ENCODE data around the gene ARHGAP31.
"Not testable (repeated sequence)": the region's sequence is repeated elsewhere in the genome, so short reads cannot be mapped to it uniquely, and the experiment has no call there.

ARHGAP31 gene

DNA sequence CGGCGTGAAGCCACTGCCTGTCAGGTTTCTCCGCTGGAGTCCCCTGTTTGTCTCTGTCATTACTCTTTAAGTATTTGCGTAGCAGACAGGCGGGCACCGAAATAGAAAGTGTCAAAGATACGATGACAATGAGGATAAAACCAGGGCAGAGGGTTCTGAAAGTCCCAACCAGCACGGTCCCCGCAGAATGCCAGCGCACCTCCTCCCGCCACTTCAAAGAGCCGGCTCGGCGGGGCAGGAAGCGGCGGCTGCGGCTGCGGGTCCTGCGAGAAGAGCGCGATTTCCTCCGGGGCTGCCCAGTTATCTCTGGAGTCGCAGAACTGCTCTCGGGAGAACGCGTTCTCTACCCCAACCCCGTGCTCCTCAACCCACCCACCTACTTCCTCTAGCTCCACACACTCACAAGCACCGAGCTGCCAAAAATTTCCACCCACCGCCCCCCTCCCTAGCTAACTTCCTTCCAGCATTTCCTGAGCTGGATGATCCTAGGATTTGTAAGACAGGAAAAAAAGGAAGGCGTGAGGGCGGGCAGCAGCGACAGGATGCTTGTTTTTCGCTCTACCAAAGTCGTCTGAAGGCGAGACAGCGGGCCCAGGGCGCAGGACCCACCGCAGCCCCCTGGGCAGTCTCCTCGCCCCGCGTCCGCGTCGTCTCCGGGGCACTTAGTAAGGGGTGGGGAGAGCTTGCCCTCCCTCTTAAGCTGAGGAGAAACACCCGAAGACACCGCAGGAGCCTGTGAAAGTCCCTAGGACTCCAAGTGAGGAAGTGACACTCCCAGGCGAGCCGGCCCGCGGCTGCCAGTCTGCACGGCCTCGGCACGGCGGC is at the start of gene ARHGAP31:
Gene ARHGAP31 (plus strand): TSS at position 513 of the 825 bp plus-strand sequence. CDS start 522 bp downstream, outside the sequence.
- peak; percentile 65 for DNase-seq (ENCODE audit: low read depth, low spot score)

GRCh38 chr3:119245778-119246177 is 48.4 kb upstream of the ARHGAP31 start:
- DNase-seq (ENCODE audit: low read depth, low spot score): no peak

DNA sequence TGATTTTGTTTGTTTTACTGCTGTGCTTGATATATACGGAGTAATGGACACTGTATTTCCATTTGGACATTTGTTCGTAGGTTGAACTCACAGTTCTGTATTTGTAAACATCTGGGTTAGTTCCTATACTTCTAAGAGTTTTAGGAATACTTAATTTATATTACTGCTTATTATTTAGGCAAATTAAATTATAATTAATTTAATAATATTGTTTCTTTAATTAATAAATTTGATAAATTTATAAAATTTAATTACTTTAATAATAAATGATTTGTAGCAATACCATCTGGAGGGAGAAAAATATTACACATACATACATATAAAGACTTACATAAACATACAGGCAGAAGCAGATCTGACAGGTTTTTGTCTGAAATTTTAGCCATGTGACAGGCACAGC is 39.0 kb upstream of the ARHGAP31 start:
- DNase-seq (ENCODE audit: low read depth, low spot score): no peak

- DNase-seq (ENCODE audit: low read depth, low spot score): no peak
These were observed 37.1 kb upstream of the ARHGAP31 start for GRCh38 chr3:119257111-119257510.

GRCh38 chr3:119257654-119258410 is 36.4 kb upstream of the ARHGAP31 start:
- DNase-seq (ENCODE audit: low read depth, low spot score): no peak

- DNase-seq (ENCODE audit: low read depth, low spot score): no peak
These were observed 35.3 kb upstream of the ARHGAP31 start for GRCh38 chr3:119258915-119259314.

- no peak for DNase-seq (ENCODE audit: low read depth, low spot score)
These were observed 34.4 kb upstream of the ARHGAP31 start for GRCh38 chr3:119259821-119260220.

DNA sequence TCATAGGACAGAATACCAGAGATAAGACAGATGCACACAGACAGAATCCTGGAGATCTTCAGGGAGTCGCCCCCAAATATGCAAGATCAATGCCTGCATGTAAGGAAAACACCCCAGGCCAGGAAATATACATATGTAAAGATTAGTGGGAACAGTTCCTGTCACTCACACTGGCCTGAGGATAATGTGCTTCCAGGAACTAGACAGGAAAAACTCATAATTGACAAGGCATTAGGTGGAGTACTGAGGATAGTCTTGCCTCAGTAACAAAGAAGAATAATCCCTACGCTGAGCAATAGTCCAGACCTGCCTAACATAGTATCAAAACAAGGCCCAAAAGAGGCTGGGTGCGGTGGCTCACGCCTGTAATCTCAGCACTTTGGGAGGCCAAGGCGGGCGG is 33.1 kb upstream of the ARHGAP31 start:
- no peak for DNase-seq (ENCODE audit: low read depth, low spot score)

- not testable (repeated sequence) for DNase-seq (ENCODE audit: low read depth, low spot score)
These were observed 24.0 kb upstream of the ARHGAP31 start for GRCh38 chr3:119270212-119270611.

DNA sequence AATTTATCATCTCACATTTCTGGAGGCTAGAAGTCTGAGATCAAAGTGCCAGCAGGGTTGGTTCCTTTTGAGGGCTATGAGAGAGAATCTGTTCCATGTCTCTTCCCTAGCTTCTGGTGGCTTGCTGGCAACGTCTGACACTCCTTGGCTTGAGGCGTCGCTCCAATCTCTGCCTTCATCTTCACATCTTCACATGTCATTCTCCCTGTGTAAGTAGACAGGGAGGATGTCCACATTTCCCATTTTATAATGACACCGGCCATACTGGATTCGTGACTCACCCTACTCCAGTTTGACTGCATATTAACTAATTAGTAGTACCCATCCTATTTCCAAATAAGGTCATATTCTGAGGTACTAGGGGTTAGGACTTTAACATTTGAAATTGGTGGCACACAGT is 17.5 kb upstream of the ARHGAP31 start:
- DNase-seq (ENCODE audit: low read depth, low spot score): no peak

- no peak for DNase-seq (ENCODE audit: low read depth, low spot score)
These were observed 15.1 kb upstream of the ARHGAP31 start for GRCh38 chr3:119279101-119279554.

DNA sequence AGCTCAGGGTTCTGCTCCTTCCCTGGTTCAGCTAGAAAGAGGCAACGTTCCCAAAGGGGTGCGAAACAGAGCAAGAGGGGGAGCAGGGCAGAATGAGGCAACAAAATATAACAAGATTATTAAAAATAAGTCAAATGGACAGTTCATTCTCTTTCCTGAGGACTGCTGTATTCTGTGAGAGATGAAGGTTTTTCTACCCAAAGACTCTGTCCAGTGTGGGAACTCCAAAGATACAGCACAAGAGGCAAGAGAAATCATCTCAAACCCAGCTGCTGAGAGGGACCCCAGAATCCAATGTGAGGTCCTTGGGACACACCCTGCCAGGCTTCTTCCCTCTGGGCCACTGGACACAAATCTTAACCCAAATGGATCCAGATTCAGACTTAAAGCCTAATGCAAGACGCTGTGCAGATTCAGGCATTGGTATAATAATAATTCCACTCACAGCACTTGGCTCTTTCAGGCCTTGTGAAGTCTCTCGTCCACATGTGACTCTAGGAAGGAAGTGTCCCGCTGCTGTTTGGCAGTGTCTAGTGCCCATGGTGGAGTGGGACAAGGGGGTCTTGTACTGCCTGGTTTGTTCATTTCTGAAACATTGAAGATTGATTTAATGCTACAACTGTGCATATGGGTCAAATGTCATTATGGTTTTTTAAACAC is 14.5 kb upstream of the ARHGAP31 start:
- DNase-seq (ENCODE audit: low read depth, low spot score): no peak

- no peak for DNase-seq (ENCODE audit: low read depth, low spot score)
These were observed 5.3 kb upstream of the ARHGAP31 start for GRCh38 chr3:119288669-119289403.

DNA sequence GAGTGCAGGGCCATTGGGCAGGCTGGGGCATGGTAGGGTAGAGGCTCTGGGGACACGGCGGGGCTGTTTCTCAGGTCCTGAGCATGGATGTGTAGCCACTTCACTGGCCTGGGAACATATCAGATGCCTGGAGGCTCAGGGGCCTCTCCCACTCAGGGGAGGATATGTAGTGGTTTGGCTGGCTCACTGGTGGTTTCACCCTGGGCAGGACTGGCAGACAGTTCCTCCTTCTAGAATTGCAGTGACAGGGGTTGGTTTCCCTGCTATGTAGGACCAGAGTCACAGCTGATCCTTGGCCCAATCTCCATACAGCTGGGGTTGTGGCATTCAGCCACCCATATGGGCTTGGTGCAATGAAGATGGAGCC is 4.8 kb upstream of the ARHGAP31 start:
- no peak for DNase-seq (ENCODE audit: low read depth, low spot score)

DNA sequence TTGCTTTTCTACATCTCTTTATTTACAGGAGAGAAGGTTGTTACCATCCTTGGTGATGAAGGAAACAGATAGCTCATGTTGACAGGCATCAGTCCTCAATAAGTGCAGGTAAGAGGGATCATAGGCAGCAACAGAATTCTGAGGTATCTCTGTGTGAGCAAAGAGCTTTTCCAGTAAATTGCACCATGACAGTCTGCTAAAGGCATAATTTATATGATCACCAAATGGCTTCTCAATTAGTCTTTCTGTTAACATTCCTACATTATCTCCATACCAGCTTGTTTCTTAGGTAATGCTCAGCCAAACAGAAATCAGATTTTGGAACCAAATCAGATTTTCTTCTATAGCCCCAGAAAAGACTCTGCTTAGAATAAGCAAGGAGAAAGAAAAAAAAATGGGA is 3.6 kb upstream of the ARHGAP31 start:
- DNase-seq (ENCODE audit: low read depth, low spot score): no peak

GRCh38 chr3:119291062-119291700 is 3.0 kb upstream of the ARHGAP31 start:
- no peak for DNase-seq (ENCODE audit: low read depth, low spot score)

- no peak for DNase-seq (ENCODE audit: low read depth, low spot score)
These were observed 1.5 kb upstream of the ARHGAP31 start for GRCh38 chr3:119292666-119293065.

DNA sequence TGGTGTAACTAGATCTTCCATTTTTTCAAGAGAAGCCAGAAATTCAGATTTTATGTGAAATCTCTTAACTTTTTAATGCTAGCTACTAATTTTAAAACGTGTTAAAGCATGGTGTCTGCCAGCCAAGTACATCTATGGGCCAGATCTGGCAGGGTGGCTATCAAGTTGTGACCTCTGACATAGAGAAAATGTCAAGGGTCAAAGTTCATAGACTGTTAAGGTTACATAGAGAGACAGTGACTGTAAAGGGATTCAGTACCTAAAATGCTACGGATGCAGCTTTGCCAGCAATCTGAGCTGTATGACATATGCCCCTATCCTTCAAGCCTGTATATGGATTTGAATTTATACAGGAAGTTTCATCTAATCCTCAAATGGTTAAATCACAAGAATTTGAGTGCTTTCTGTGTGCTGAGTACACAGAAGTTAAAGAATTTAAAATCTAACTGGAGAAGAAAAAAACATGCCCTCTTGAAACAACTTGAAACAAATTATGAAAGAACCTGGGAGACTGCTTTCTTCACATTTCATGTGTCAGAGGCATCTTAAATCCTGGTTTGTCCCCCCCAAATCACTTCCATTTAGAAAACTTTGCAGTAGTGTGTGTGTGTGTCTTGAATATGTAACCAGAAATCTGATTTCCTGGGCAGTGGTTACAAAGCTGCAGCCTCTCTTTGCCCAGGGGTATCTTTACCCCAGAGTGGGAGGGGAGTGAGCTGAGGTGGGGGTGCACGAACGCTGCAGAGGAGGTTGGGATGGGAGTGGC is 895 bp upstream of the ARHGAP31 start:
- DNase-seq (ENCODE audit: low read depth, low spot score): no peak

DNA sequence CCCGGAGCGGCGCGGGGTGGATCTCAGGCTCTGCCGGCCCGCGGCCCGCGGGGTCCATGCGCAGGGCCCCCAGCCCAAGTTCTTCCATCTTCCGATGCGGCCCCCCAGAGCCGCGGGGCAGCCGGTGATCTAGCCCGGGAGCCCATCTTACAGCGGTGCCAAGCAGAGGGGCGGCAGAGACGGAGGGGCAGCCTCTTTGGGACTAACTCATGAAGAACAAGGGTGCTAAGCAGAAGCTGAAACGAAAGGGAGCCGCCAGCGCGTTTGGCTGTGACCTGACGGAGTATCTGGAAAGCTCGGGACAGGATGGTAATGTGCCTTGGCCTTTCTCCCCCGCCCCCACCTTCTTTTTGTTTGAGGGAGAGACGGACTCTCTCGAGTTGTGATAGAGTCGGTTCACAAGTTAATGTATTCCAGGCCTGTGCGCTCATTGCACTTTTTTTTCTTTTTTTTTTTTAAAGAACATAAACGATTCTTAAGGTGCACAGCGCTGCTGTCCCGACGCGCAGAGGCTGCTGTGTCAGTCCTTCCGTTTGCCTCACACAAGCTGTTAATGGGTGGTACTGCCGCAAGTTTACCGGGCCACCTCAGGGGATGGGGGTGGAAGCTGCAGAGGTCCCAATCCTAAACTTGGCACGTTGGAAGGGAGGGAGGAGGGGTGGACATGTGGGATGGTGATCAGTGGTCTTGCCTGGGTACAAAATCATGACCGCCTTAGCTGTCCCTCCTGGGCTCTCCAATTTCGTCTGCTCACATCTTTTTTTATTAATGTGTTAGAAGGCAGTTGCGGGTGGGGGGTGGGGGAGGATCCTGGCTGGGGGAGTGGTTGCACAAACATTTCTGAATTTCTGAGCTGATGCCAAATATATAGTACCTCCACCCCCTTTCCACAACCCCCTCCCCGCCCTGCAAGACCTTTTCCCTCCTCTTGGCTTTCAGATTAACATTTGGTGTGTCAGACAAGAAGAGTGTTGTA is 801 bp downstream of the ARHGAP31 start:
- DNase-seq (ENCODE audit: low read depth, low spot score): no peak

Data from activated naive CD8-positive, alpha-beta T cell treated with anti-CD3 and anti-CD28 coated beads, Interleukin-2, amount 50 U/mL, for 16 hours (primary cell).